K562 (cell line): Measurements from ENCODE around the gene CHDH. TPM values are rescaled to one million over a fixed set of nuclear protein-coding genes. Genes with fewer than 3 reads are reported as not detected.

Experiments used
- BCOR ChIP-seq: fragments of 450-650 bp; IDR thresholded peaks from 2 replicates; pipeline ENCODE4 v1.6.1; 2016
- CBX8 ChIP-seq: fragments of 200-600 bp; sonication (generic); IDR thresholded peaks from 2 replicates; pipeline ENCODE4 v1.6.1; 2012; ENCODE audit warnings: borderline replicate concordance, mixed run types, low read depth, mild to moderate bottlenecking, moderate library complexity, mixed read lengths, low read length, control low read depth, inconsistent platforms; ENCODE audit not compliant: poor library complexity, severe bottlenecking; ENCODE audit errors: extremely low read depth
- CREB3L1 ChIP-seq: fragments of 450-650 bp; IDR thresholded peaks from 2 replicates; pipeline ENCODE4 v1.6.1; 2014; ENCODE audit warnings: low read depth, mild to moderate bottlenecking, moderate library complexity, borderline replicate concordance
- DIDO1 ChIP-seq: fragments of 450-650 bp; IDR thresholded peaks from 2 replicates; pipeline ENCODE4 v1.6.1; 2016; ENCODE audit warnings: low read depth, missing biosample characterization, missing genetic modification characterization
- ELF1 ChIP-seq: fragments of 200-800 bp; sonication (Bioruptor generic); IDR thresholded peaks from 2 replicates; pipeline ENCODE4 v1.6.1; 2016; ENCODE audit warnings: missing genetic modification characterization, missing compliant biosample characterization
- FUS ChIP-seq: fragments of 200-400 bp; formaldehyde crosslinking; optimal IDR thresholded peaks from 2 replicates; pipeline ENCODE3; 2017; ENCODE audit warnings: low read depth, low read length
- MAFF ChIP-seq: IDR thresholded peaks from 2 replicates; pipeline ENCODE4 v1.6.1; 2012; ENCODE audit warnings: low read length, improper control_type of control experiment
- ZNF512 ChIP-seq: IDR thresholded peaks from 2 replicates; pipeline ENCODE4 v1.6.1; 2016; ENCODE audit warnings: missing genetic modification characterization, missing compliant biosample characterization
- ZNF589 ChIP-seq: fragments of 200-800 bp; sonication (Bioruptor generic); IDR thresholded peaks from 2 replicates; pipeline ENCODE4 v1.6.1; 2016; ENCODE audit warnings: low read depth, missing genetic modification characterization, missing compliant biosample characterization
- polyA plus RNA-seq, 8 experiments: library from polyadenylated mRNA; depleted of rRNA in 4 of 8; stranded (reverse) in 5 of 8; unstranded in 3 of 8; fragments of >200 nt; fragmentation: Nextera tagmentation in 2 of 8; fragmentation: Illumina TruSeq in 1 of 8; extraction: Ambion mirVana in 2 of 8; extraction: Trizol in 1 of 8; gene quantifications; 2 replicates each; pipeline versions ENCODE4 v1.2.1 to v1.2.3, GENCODE V29; 2011 to 2014; ENCODE audit warnings: inconsistent platforms in 1 of 8, missing spikeins in 1 of 8
- total RNA-seq, 7 experiments: library from RNA; depleted of rRNA in 6 of 7; stranded (reverse); fragments of >200 nt in 6 of 7; fragmentation: Illumina TruSeq in 2 of 7; extraction: Trizol in 2 of 7; gene quantifications; 2 replicates each; pipeline versions ENCODE4 v1.2.1 to v1.2.3, GENCODE V29; 2011 to 2021; ENCODE audit warnings: low replicate concordance in 1 of 7

The CHDH gene
- total and polyA plus RNA-seq, 9 of the 15 experiments (the other 6 are each of a cell fraction or from before 2014, with no cell fraction given) = 0.06 to 1.9 (median 0.46) TPM

- no peak for TF ChIP-seq CBX8
- TF ChIP-seq MAFF = no peak
- TF ChIP-seq ZNF512 (tag) = no peak
- TF ChIP-seq ELF1 = no peak
- no peak for TF ChIP-seq FUS
- no peak for TF ChIP-seq BCOR
- no peak for TF ChIP-seq ZNF589 (CRISPR knock-in tag)
- no peak for TF ChIP-seq DIDO1 (tag)
- no peak for TF ChIP-seq CREB3L1
Observed at GRCh38 chr3:53887446-53887845, 41.2 kb upstream of the CHDH start (continued).
